Spleen (tissue), 11 donors: ENCODE data around the gene EPHA6. TPM values are rescaled to one million over a fixed set of nuclear protein-coding genes. Genes with fewer than 3 reads are reported as not detected.

Source experiments
- DNase-seq: peaks from one replicate; pipeline ENCODE4 v3.0.0-alpha.2; 2020
- H3K27ac ChIP-seq, 8 donors: fragments of 200-600 bp; sonication (generic) in 7 of 8; 1 replicate in 4 of 8; 2 replicates in 4 of 8; pipeline versions ENCODE4 v1.5.0 to v1.8.0; 2016 to 2021; ENCODE audit warnings: inconsistent platforms in 4 of 8, mild to moderate bottlenecking in 4 of 8, moderate library complexity in 1 of 8
- H3K27me3 ChIP-seq, 7 donors: fragments of 200-600 bp; sonication (generic) in 6 of 7; replicated peaks in 1 of 7; 1 replicate in 4 of 7; 2 replicates in 3 of 7; pipeline versions ENCODE4 v1.5.0 to v1.8.0; 2016 to 2021; ENCODE audit warnings: inconsistent platforms in 3 of 7, mild to moderate bottlenecking in 1 of 7
- H3K36me3 ChIP-seq, 6 donors: fragments of 200-600 bp; sonication (generic) in 5 of 6; 1 replicate in 4 of 6; 2 replicates in 2 of 6; pipeline versions ENCODE4 v1.5.0 to v1.8.0; 2016 to 2021; ENCODE audit warnings: inconsistent platforms in 2 of 6
- H3K4me1 ChIP-seq, 6 donors: fragments of 200-600 bp; sonication (generic) in 5 of 6; 1 replicate in 3 of 6; 2 replicates in 3 of 6; pipeline versions ENCODE4 v1.5.0 to v1.8.0; 2016 to 2021; ENCODE audit warnings: inconsistent platforms in 3 of 6
- H3K4me3 ChIP-seq, 8 donors: fragments of 200-600 bp; sonication (generic) in 7 of 8; 1 replicate in 4 of 8; 2 replicates in 4 of 8; pipeline versions ENCODE4 v1.5.0 to v1.8.0; 2016 to 2021; ENCODE audit warnings: inconsistent platforms in 4 of 8, mild to moderate bottlenecking in 4 of 8, moderate library complexity in 2 of 8
- H3K9me3 ChIP-seq, 8 donors: fragments of 200-600 bp; sonication (generic) in 7 of 8; 1 replicate in 4 of 8; 2 replicates in 4 of 8; pipeline versions ENCODE4 v1.5.0 to v1.8.0; 2016 to 2021; ENCODE audit warnings: inconsistent platforms in 4 of 8
- POLR2A ChIP-seq, 3 donors: fragments of 450-650 bp; IDR thresholded peaks; one replicate each; pipeline ENCODE4 v1.5.1; 2017; ENCODE audit warnings: antibody characterized with exemption in 3 of 3, mild to moderate bottlenecking in 1 of 3
- POLR2AphosphoS5 ChIP-seq, 3 donors: sonication (generic); formaldehyde crosslinking; IDR thresholded peaks; one replicate each; pipeline ENCODE4 v1.5.1; 2017; ENCODE audit warnings: antibody characterized with exemption in 3 of 3
- WGBS, 5 donors: extraction: QIAGEN DNeasy Blood & Tissue Kit in 3 of 5; methylation state at CpG; one replicate each; pipeline versions ENCODE4 v1.1.5 to v1.1.7; 2013 to 2018; 5-methylcytosine and 5-hydroxymethylcytosine counted together
- intact Hi-C: fragments of 100-400 bp; cut with DNase I; formaldehyde crosslinking; loops from one replicate; pipeline ENCODE4 v1.15.0; 2023; ENCODE audit warnings: low total_unique reads
- polyA plus RNA-seq, 3 donors: library from polyadenylated mRNA; stranded (reverse); fragments of 200-250 nt; gene quantifications; one replicate each; pipeline ENCODE4 v1.2.1, GENCODE V29; 2013
- total RNA-seq, 7 donors: library from RNA; depleted of rRNA in 3 of 7; stranded (reverse); fragments of >200 nt in 3 of 7; fragmentation: NEBNext Ultra II Directional in 4 of 7; extraction: Animal tissue kit (Norgen Biotek cat#: 25700) in 4 of 7; gene quantifications; one replicate each; pipeline versions ENCODE4 v1.1.0 to v1.2.1, GENCODE V29; 2016 to 2021
- TF ChIP-seq, protein P1 (sequence below), 11 experiments: fragments of 200-600 bp in 7 of 11; fragments of 450-650 bp in 4 of 11; sonication (generic) in 4 of 11; IDR thresholded peaks in 8 of 11; conservative IDR thresholded peaks in 3 of 11; 1 replicate in 7 of 11; 2 replicates in 4 of 11; pipeline versions ENCODE4 v1.4.0 to v1.8.0; 2016 to 2021; ENCODE audit warnings: antibody characterized with exemption in 11 of 11, inconsistent platforms in 4 of 11, mild to moderate bottlenecking in 1 of 11
- donor health status: healthy with polysubstance abuse.
- donor health status: DM: no; HTN: no; CAD: no; lungs with moderate emphysema.
- donor health status: DM: no; HTN: no; CAD: no.
- donor health status: Bipolar disorder and iron deficiency.
- donor health status: healthy.
- donor health status: DM: no; HTN: no; CAD: no.
- donor health status: DM: yes; HTN: yes; CAD: no.

EPHA6 gene
- total and polyA plus RNA-seq, 10 donors: 0.44 TPM; not detected in 9

- no peak overlapping the region for H3K4me3 ChIP-seq
- no peak for DNase-seq
- TF ChIP-seq POLR2AphosphoS5 (IDR thresholded peaks at IDR 0.05) (no peak), POLR2A (IDR thresholded peaks at IDR 0.05) (no peak)
- TF ChIP-seq, protein P1, sequence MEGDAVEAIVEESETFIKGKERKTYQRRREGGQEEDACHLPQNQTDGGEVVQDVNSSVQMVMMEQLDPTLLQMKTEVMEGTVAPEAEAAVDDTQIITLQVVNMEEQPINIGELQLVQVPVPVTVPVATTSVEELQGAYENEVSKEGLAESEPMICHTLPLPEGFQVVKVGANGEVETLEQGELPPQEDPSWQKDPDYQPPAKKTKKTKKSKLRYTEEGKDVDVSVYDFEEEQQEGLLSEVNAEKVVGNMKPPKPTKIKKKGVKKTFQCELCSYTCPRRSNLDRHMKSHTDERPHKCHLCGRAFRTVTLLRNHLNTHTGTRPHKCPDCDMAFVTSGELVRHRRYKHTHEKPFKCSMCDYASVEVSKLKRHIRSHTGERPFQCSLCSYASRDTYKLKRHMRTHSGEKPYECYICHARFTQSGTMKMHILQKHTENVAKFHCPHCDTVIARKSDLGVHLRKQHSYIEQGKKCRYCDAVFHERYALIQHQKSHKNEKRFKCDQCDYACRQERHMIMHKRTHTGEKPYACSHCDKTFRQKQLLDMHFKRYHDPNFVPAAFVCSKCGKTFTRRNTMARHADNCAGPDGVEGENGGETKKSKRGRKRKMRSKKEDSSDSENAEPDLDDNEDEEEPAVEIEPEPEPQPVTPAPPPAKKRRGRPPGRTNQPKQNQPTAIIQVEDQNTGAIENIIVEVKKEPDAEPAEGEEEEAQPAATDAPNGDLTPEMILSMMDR (IDR thresholded peaks at IDR 0.05 in 8 of 11, conservative IDR thresholded peaks at IDR 0.05 in 3 of 11): no peak
- 46 to 52% (median 48%) methylated on average over 3 of the region's 3 CpGs for WGBS, 5 donors
- H3K4me1 ChIP-seq: no peaks in the 10 kb centered on the region
- H3K9me3 ChIP-seq: no peaks in the 10 kb centered on the region
- H3K27me3 ChIP-seq: no peaks in the 10 kb centered on the region
- intact Hi-C loops: no loop called here
- H3K36me3 ChIP-seq: no peaks in the 10 kb centered on the region
- no peak overlapping the region for H3K27ac ChIP-seq
These were observed 761.3 kb downstream of the EPHA6 start for GRCh38 chr3:97575742-97576141.

- 44 to 75% (median 57%) methylated on average over 2 of the region's 2 CpGs for WGBS, 5 donors
- Histone ChIP-seq H3K27ac (no peak overlapping the region), H3K4me1 (no peaks in the 10 kb centered on the region), H3K4me3 (no peak overlapping the region), H3K36me3 (no peaks in the 10 kb centered on the region), H3K9me3 (no peaks in the 10 kb centered on the region), H3K27me3 (no peaks in the 10 kb centered on the region)
- TF ChIP-seq POLR2AphosphoS5 (IDR thresholded peaks at IDR 0.05): no peak
- no peak for TF ChIP-seq POLR2A (IDR thresholded peaks at IDR 0.05)
- TF ChIP-seq, protein P1 (IDR thresholded peaks at IDR 0.05 in 8 of 11, conservative IDR thresholded peaks at IDR 0.05 in 3 of 11): no peak
- intact Hi-C loops: no loop called here
- DNase-seq: no peak
These were observed 761.8 kb downstream of the EPHA6 start for GRCh38 chr3:97576221-97576620.

DNA sequence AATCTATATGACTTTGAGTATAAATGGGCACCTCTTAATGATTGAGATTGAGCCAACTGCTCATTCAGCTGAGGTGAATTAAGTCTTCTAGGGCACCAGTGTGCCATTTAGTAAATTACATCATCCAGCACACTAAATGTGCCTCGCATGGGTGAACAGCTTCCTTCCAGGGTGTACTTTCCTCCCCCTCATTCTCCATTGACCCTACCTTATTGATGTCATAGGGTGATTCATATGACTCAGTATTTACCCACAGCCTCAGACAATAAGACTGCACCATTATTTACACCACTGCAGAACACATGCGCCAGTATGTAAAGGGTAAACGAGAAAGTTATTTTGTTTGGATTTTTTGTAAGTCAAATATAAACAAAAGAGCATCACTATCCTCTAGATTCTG lies 765.0 kb downstream of the EPHA6 start:
- TF ChIP-seq, protein P1 (IDR thresholded peaks at IDR 0.05 in 8 of 11, conservative IDR thresholded peaks at IDR 0.05 in 3 of 11): no peak
- no peak for TF ChIP-seq POLR2AphosphoS5 (IDR thresholded peaks at IDR 0.05)
- H3K27me3 ChIP-seq: no peaks in the 10 kb centered on the region
- intact Hi-C loops: no loop called here

DNA sequence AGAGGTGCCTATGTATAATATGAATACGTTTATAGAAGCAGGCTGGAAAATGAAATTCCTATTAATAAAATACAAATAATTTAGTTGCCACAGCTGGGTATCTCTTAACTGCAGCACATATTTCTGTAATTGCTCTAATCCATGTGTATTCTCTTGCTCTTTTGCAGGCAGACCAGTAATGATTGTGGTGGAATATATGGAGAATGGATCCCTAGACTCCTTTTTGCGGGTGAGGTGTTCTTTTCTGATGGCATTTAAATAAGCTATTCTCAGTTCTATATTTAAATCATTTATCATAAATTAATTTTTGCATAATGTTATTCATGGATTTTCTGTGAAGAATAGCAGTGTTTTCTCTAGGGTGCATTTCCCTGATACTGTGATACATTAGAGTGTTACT lies 796.2 kb downstream of the EPHA6 start:
- Histone ChIP-seq H3K27me3 (no peaks in the 10 kb centered on the region), H3K36me3 (no peaks in the 10 kb centered on the region), H3K4me1 (no peaks in the 10 kb centered on the region), H3K4me3 (no peak overlapping the region), H3K27ac (no peak overlapping the region), H3K9me3 (peaks cover 0 to 8% (median 0%) of the 10 kb centered on the region in 8 donors)
- no peak for DNase-seq
- TF ChIP-seq, protein P1 (IDR thresholded peaks at IDR 0.05 in 8 of 11, conservative IDR thresholded peaks at IDR 0.05 in 3 of 11): no peak
- no peak for TF ChIP-seq POLR2AphosphoS5 (IDR thresholded peaks at IDR 0.05)
- intact Hi-C loops: no loop called here
- 69 to 84% (median 75%) methylated on average over 2 of the region's 2 CpGs for WGBS, 5 donors

More for the DNA sequence above, 765.0 kb downstream of the EPHA6 start:
- no peaks in the 10 kb centered on the region for H3K4me1 ChIP-seq
- WGBS, 5 donors: 76 to 86% (median 83%) methylated on average over 3 of the region's 3 CpGs
- no peak for DNase-seq
- no peak overlapping the region for H3K27ac ChIP-seq
- no peaks in the 10 kb centered on the region for H3K9me3 ChIP-seq
- H3K4me3 ChIP-seq: no peak overlapping the region
- no peaks in the 10 kb centered on the region for H3K36me3 ChIP-seq
